Choroid plexus epithelial cell (primary cell): Measurements from ENCODE around the gene CENATAC.
A peak's percentile ranks its signal among the peaks of the same experiment; 100 is the strongest.
"Not testable (repeated sequence)": the region's sequence is repeated elsewhere in the genome, so short reads cannot be mapped to it uniquely, and the experiment has no call there.

Experiments used
- DNase-seq: peaks from one replicate; pipeline ENCODE4 v3.0.0-alpha.2; 2010; ENCODE audit warnings: low read depth
- H3K4me3 ChIP-seq: 2 replicates; pipeline ENCODE4 v1.5.1; 2011; ENCODE audit warnings: low read depth, mild to moderate bottlenecking, control low read depth, low read length, moderate library complexity
- TF ChIP-seq, protein P1 (sequence below): conservative IDR thresholded peaks from 2 replicates; pipeline ENCODE4 v1.5.1; 2011; ENCODE audit warnings: low read depth, mild to moderate bottlenecking, control low read depth, inconsistent platforms, low read length, moderate library complexity

CENATAC gene, protein sequence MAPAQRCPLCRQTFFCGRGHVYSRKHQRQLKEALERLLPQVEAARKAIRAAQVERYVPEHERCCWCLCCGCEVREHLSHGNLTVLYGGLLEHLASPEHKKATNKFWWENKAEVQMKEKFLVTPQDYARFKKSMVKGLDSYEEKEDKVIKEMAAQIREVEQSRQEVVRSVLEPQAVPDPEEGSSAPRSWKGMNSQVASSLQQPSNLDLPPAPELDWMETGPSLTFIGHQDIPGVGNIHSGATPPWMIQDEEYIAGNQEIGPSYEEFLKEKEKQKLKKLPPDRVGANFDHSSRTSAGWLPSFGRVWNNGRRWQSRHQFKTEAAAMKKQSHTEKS

DNA sequence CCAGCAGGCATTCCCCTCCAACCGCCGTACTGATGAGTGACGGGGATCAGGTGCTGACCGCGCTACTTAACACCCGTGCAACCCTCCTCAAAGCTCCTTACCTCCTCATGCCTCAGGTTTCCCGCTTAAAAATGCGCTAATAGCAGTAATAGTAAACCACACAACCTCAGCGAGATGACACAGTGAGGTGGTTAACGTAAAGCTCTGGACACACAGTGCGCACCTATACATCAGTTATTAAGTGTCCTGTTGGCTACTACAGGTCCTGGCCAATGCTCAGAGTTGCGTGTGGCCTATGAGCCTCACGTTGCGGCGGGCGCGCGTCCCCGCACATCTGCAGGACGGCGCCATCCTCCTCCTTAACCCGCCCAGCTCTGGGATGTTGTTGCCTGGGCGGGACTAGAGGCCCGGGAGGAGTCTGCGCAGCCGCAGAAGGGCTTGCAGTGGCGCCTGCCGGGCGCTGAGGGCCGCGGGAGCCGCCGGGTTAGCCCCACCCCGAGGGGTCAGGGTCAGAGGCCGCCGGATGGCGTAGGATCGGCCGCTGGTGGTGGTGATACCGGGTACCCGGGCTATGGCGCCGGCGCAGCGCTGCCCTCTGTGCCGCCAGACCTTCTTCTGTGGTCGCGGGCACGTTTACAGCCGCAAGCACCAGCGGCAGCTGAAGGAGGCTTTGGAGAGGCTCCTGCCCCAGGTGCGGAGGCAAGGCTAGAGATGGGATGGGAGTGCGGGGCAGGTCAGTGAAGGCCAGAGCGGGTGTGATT, at the start of gene CENATAC:
TSS of gene CENATAC (plus strand) at position 512 of the 761 bp plus-strand sequence. CDS start at position 572, 60 bp downstream.
- H3K4me3 ChIP-seq = peak within 1 kb of the TSS; percentile 85
- peak; percentile 86 for DNase-seq
- TF ChIP-seq, protein P1, sequence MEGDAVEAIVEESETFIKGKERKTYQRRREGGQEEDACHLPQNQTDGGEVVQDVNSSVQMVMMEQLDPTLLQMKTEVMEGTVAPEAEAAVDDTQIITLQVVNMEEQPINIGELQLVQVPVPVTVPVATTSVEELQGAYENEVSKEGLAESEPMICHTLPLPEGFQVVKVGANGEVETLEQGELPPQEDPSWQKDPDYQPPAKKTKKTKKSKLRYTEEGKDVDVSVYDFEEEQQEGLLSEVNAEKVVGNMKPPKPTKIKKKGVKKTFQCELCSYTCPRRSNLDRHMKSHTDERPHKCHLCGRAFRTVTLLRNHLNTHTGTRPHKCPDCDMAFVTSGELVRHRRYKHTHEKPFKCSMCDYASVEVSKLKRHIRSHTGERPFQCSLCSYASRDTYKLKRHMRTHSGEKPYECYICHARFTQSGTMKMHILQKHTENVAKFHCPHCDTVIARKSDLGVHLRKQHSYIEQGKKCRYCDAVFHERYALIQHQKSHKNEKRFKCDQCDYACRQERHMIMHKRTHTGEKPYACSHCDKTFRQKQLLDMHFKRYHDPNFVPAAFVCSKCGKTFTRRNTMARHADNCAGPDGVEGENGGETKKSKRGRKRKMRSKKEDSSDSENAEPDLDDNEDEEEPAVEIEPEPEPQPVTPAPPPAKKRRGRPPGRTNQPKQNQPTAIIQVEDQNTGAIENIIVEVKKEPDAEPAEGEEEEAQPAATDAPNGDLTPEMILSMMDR = no peak

DNA sequence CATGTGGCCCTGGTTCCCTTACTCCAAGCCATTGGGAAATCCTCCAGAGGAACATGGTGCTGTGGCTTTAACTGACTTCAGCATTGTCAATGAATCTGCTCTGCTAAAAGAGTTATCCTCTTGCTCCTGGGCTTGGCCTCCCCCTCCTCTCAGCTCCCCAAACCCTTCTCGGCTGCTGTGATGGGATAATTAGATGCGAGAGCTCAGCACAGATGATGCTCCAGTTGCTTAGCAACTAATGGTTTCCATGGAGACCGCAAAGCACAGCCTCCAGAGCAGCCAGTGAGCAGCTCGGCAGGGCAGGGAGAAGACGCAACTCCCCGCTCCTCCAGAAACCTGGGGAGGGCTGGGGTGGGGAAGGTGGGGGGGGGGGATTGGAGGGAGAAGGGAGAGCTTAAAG, 44.7 kb upstream of the CENATAC start:
- TF ChIP-seq, protein P1 = no peak
- DNase-seq = peak; percentile 44
- H3K4me3 ChIP-seq = no peak overlapping the region

DNA sequence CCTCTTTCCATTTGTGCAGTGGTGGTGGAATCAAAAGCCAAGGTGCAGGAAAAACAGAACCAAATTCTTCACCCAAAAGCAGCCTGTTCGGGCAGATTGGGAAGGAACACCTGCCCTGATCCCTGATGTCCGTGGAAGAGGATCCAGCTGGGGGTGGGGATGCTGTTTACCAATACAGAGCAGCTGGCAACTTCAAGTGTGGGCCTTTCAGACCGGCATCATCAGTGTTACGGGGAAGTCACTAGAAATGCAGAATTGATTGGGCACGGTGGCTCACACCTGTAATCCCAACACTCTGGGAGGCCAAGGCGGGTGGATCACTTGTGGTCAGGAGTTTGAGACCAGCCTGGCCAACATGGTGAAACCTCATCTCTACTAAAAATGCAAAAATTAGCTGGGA, 44.0 kb upstream of the CENATAC start:
- not testable (repeated sequence) for H3K4me3 ChIP-seq, DNase-seq

DNA sequence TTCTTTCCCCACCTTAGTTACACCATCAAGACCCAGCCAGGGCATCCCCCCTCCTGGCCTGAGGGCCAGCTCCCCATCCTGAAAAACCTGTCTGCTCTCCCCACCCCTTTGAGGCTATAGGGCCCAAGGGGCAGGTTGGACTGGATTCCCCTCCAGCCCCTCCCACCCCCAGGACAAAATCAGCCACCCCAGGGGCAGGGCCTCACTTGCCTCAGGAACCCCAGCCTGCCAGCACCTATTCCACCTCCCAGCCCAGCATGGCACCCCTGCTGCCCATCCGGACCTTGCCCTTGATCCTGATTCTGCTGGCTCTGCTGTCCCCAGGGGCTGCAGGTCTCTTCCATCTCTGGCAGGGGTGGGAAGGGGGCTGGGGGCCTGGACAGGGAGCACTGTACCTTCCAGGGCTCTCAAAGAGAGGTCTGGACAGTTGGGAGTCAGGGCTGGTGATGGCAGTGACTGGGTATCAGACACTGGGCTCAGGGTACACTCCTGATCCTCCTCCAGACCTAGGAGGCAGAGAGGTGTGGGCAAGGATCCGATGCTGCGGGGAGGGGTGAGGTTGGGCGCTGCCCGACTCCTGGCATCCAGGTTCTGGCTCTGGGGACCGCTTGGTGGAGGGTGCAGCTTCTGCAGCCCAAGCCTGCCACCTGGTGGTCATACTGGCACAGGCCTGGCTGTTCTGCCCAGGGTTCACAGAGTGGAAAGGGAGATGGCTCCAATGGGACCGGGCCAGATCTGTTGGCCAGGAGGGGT, 41.7 kb upstream of the CENATAC start, which contains the start of gene UPK2:
TSS of gene UPK2 (plus strand) at position 205 of the 753 bp plus-strand sequence. CDS start at position 258, 53 bp downstream.
- peak; percentile 83 for DNase-seq

DNA sequence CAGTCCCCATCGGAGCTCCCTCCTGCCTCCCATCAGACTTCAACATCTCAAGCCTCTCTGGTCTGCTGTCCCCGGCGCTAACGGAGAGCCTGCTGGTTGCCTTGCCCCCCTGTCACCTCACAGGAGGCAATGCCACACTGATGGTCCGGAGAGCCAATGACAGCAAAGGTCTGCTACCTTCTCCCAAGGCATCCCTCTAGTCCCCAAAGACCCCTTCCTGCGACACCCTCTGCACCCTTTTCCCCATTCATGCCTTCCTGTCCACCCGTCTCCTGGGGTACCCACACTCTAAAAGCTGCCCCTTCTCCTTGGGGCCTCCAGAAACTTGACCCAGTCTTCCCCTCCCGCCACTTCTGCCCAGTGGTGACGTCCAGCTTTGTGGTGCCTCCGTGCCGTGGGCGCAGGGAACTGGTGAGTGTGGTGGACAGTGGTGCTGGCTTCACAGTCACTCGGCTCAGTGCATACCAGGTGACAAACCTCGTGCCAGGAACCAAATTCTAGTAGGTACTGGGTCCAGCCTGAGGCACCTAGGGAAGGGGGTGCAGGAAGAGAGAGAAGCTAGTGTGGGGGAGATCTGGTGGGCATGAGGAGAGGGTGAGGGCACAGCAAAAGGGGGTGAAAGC, 41.0 kb upstream of the CENATAC start:
- DNase-seq = no peak
- no peak overlapping the region for H3K4me3 ChIP-seq
- TF ChIP-seq, protein P1 = no peak

More for the DNA sequence above, 41.7 kb upstream of the CENATAC start, which contains the start of gene UPK2:
- TF ChIP-seq, protein P1 = peak; percentile 94
- no peak within 1 kb of the TSS for H3K4me3 ChIP-seq

DNA sequence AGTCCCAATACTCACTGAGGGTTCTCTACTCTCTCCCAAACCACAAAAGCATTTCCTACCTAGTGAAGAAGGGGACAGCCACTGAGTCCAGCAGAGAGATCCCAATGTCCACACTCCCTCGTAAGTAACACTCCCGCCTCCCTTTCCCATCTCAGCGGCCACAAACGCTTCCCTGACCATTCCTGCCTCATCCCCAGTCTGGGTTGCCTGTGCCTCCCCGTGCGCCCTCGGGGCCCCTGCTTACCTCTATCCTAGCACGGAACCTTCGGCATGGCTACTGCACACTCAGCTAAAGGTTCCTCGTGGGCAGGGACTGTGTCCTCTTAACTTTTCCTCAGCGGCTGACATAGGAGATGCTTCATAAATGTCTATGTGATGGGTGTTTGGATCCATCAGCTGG, 40.4 kb upstream of the CENATAC start:
- TF ChIP-seq, protein P1 = no peak
- no peak overlapping the region for H3K4me3 ChIP-seq
- DNase-seq = no peak
